Osteoblast (primary cell): Measurements from ENCODE around the gene HCCS. TPM values are rescaled to one million over a fixed set of nuclear protein-coding genes. Genes with fewer than 3 reads are reported as not detected.
"Not testable (repeated sequence)": the region's sequence is repeated elsewhere in the genome, so short reads cannot be mapped to it uniquely, and the experiment has no call there.

ENCODE experiments used
- DNase-seq: peaks from one replicate; pipeline ENCODE4 v3.0.0; 2011; ENCODE audit warnings: low spot score, mixed read lengths; ENCODE audit not compliant: insufficient read length; ENCODE audit errors: missing footprints
- H2AFZ ChIP-seq: 2 replicates; pipeline ENCODE4 v1.6.0; 2011; ENCODE audit warnings: mild to moderate bottlenecking, low read length
- H3K27ac ChIP-seq: 2 replicates; pipeline ENCODE4 v1.5.1; 2011; ENCODE audit warnings: mild to moderate bottlenecking, low read depth, low read length, moderate library complexity
- H3K27me3 ChIP-seq: 2 replicates; pipeline ENCODE4 v1.6.0; 2012; ENCODE audit warnings: mild to moderate bottlenecking, control low read depth, inconsistent platforms, low read length, moderate library complexity; ENCODE audit not compliant: insufficient read depth
- H3K36me3 ChIP-seq: 2 replicates; pipeline ENCODE4 v1.5.1; 2011; ENCODE audit warnings: mild to moderate bottlenecking, low read length, control low read depth, moderate library complexity; ENCODE audit not compliant: insufficient read depth
- H3K4me1 ChIP-seq: 2 replicates; pipeline ENCODE4 v1.5.1; 2011; ENCODE audit warnings: mild to moderate bottlenecking, low read length, control low read depth, moderate library complexity; ENCODE audit not compliant: insufficient read depth
- H3K4me2 ChIP-seq: 2 replicates; pipeline ENCODE4 v1.6.0; 2011; ENCODE audit warnings: mild to moderate bottlenecking, low read length; ENCODE audit not compliant: insufficient read depth
- H3K4me3 ChIP-seq: fragments of 200-600 bp; sonication (generic); 3 replicates; pipeline ENCODE4 v1.5.1; 2012; ENCODE audit warnings: mild to moderate bottlenecking, low read length, inconsistent platforms; ENCODE audit not compliant: insufficient read depth
- H3K79me2 ChIP-seq: 2 replicates; pipeline ENCODE4 v1.6.0; 2012; ENCODE audit warnings: mild to moderate bottlenecking, low read length, control low read depth, inconsistent platforms; ENCODE audit not compliant: insufficient read depth
- H3K9me3 ChIP-seq: 2 replicates; pipeline ENCODE4 v1.5.1; 2011; ENCODE audit warnings: low read depth, low read length, control low read depth
- H4K20me1 ChIP-seq: 2 replicates; pipeline ENCODE4 v1.6.0; 2012; ENCODE audit warnings: mild to moderate bottlenecking, low read length, control low read depth; ENCODE audit not compliant: insufficient read depth
- total RNA-seq: library from RNA; depleted of rRNA; stranded (reverse); fragments of >200 nt; gene quantifications from 2 replicates; pipeline ENCODE4 v1.2.3, GENCODE V29; 2012
- TF ChIP-seq, protein P1 (sequence below): IDR thresholded peaks from 2 replicates; pipeline ENCODE4 v1.5.1; 2011; ENCODE audit warnings: mild to moderate bottlenecking, low read depth, low read length, moderate library complexity; ENCODE audit errors: extremely low read depth

HCCS gene
- total RNA-seq, 1 donor = 17.7 TPM

- H4K20me1 ChIP-seq = no peaks in the 10 kb centered on the region
- H3K4me1 ChIP-seq = peaks cover 12% of the 10 kb centered on the region
- no peak overlapping the region for H3K4me3 ChIP-seq
- H2AFZ ChIP-seq = no peak overlapping the region
- H3K36me3 ChIP-seq = peaks cover 57% of the 10 kb centered on the region
- no peak overlapping the region for H3K27ac ChIP-seq
- no peak overlapping the region for H3K4me2 ChIP-seq
- DNase-seq = no peak
- TF ChIP-seq, protein P1, sequence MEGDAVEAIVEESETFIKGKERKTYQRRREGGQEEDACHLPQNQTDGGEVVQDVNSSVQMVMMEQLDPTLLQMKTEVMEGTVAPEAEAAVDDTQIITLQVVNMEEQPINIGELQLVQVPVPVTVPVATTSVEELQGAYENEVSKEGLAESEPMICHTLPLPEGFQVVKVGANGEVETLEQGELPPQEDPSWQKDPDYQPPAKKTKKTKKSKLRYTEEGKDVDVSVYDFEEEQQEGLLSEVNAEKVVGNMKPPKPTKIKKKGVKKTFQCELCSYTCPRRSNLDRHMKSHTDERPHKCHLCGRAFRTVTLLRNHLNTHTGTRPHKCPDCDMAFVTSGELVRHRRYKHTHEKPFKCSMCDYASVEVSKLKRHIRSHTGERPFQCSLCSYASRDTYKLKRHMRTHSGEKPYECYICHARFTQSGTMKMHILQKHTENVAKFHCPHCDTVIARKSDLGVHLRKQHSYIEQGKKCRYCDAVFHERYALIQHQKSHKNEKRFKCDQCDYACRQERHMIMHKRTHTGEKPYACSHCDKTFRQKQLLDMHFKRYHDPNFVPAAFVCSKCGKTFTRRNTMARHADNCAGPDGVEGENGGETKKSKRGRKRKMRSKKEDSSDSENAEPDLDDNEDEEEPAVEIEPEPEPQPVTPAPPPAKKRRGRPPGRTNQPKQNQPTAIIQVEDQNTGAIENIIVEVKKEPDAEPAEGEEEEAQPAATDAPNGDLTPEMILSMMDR = no peak
- H3K79me2 ChIP-seq = no peaks in the 10 kb centered on the region
- H3K9me3 ChIP-seq = no peaks in the 10 kb centered on the region
- H3K27me3 ChIP-seq = no peaks in the 10 kb centered on the region
These were observed 8.3 kb downstream of the HCCS start for GRCh38 chrX:11119313-11119943.

- not testable (repeated sequence) for H4K20me1 ChIP-seq, H2AFZ ChIP-seq, H3K79me2 ChIP-seq, DNase-seq, H3K4me1 ChIP-seq, H3K27me3 ChIP-seq, H3K9me3 ChIP-seq, H3K27ac ChIP-seq, H3K4me3 ChIP-seq, H3K4me2 ChIP-seq
- H3K36me3 ChIP-seq = peaks cover 41% of the 10 kb centered on the region
These were observed 12.0 kb downstream of the HCCS start for GRCh38 chrX:11123087-11123486.

DNA sequence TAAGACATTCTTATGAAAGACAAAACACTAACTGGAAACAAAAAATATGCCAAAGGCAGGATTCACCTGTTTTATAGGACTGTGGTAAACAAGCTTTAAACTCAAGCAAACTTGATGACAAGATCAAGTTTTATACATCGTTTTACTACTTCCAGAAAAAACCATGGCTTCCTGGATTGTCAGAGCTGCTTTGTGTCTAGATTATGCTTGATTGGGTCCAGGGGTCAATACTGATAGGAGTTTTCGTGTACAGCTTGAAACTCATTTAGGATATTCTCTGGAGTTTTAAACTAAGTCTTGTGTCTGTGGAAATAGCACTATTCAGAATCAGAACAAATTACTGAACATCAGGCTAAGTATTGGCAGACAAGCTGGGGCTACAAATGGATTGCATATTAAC lies 13.0 kb downstream of the HCCS start:
- no peaks in the 10 kb centered on the region for H3K79me2 ChIP-seq
- DNase-seq = no peak
- H3K9me3 ChIP-seq = no peaks in the 10 kb centered on the region
- no peak overlapping the region for H3K4me3 ChIP-seq
- no peak overlapping the region for H2AFZ ChIP-seq
- H4K20me1 ChIP-seq = no peaks in the 10 kb centered on the region
- no peaks in the 10 kb centered on the region for H3K27me3 ChIP-seq
- H3K36me3 ChIP-seq = peaks cover 31% of the 10 kb centered on the region
- TF ChIP-seq, protein P1 = no peak
- H3K4me1 ChIP-seq = no peaks in the 10 kb centered on the region
- H3K27ac ChIP-seq = no peak overlapping the region
- H3K4me2 ChIP-seq = no peak overlapping the region

GRCh38 chrX:11125060-11125459 lies 13.9 kb downstream of the HCCS start:
- no peak for DNase-seq
- Histone ChIP-seq H3K4me3 (no peak overlapping the region), H4K20me1 (no peaks in the 10 kb centered on the region), H3K79me2 (no peaks in the 10 kb centered on the region), H3K36me3 (peaks cover 23% of the 10 kb centered on the region), H3K27ac (no peak overlapping the region), H3K9me3 (no peaks in the 10 kb centered on the region), H2AFZ (no peak overlapping the region), H3K4me1 (no peaks in the 10 kb centered on the region), H3K27me3 (no peaks in the 10 kb centered on the region), H3K4me2 (no peak overlapping the region)
- TF ChIP-seq, protein P1 = no peak
